Endothelial cell of umbilical vein (primary cell): ENCODE results near the gene FBN2. TPM values are rescaled to one million over a fixed set of nuclear protein-coding genes. Genes with fewer than 3 reads are reported as not detected.

Source experiments
- BruUV-seq: library from RNA; stranded (reverse); fragments of 400-500 nt; replicated peaks from 2 replicates; lab custom pipeline; 2021; lab: Mats Ljungman, UMichigan
- CTCF ChIA-PET: fragments of 300-600, 350-600 bp; sonication (Branson Sonifier 250); formaldehyde crosslinking; loops from one replicate; lab custom pipeline; 2021; ENCODE audit warnings: antibody characterized with exemption, inconsistent platforms; lab: Charles Lee
- POLR2A ChIA-PET: fragments of 300-600, 350-600 bp; sonication (Branson Sonifier 250); formaldehyde crosslinking; loops from one replicate; lab custom pipeline; 2021; ENCODE audit warnings: antibody characterized with exemption, inconsistent platforms; lab: Charles Lee
- DNase-seq: peaks from one replicate; pipeline ENCODE4 v3.0.0-alpha.2; 2011; ENCODE audit warnings: low read depth, low spot score
- FAIRE-seq: peaks from 2 replicates; lab custom pipeline; 2011; peaks lifted over from hg19 to GRCh38; lab: Jason Lieb, UNC
- H2AFZ ChIP-seq: 2 replicates; pipeline ENCODE4 v1.6.0; 2012; ENCODE audit warnings: low read depth, low read length, control low read depth, inconsistent platforms
- H3K27ac ChIP-seq: 2 replicates; pipeline ENCODE4 v1.5.1; 2011; ENCODE audit warnings: low read depth, mild to moderate bottlenecking, control low read depth, low read length, moderate library complexity; ENCODE audit not compliant: insufficient read depth
- H3K27me3 ChIP-seq, 2 experiments: 2 replicates each; pipeline versions ENCODE4 v1.6.0 to v1.6.1; 2011; ENCODE audit warnings: low read length in 2 of 2, mixed read lengths in 1 of 2; ENCODE audit not compliant: control insufficient read depth in 2 of 2, insufficient read depth in 2 of 2
- H3K36me3 ChIP-seq, 2 experiments: 2 replicates in 1 of 2; 3 replicates in 1 of 2; pipeline ENCODE4 v1.5.1; 2011; ENCODE audit warnings: low read length in 2 of 2, mild to moderate bottlenecking in 1 of 2, moderate library complexity in 1 of 2; ENCODE audit not compliant: control insufficient read depth in 2 of 2, insufficient read depth in 2 of 2; ENCODE audit errors: extremely low read depth in 1 of 2
- H3K4me1 ChIP-seq: 3 replicates; pipeline ENCODE4 v1.5.1; 2011; ENCODE audit warnings: mild to moderate bottlenecking, low read length; ENCODE audit not compliant: control insufficient read depth, insufficient read depth; ENCODE audit errors: extremely low read depth
- H3K4me2 ChIP-seq: 2 replicates; pipeline ENCODE4 v1.6.1; 2011; ENCODE audit warnings: low read length, control low read depth, mixed read lengths; ENCODE audit not compliant: insufficient read depth
- H3K4me3 ChIP-seq, 3 experiments: fragments of 200-600 bp in 1 of 3; sonication (generic), shearing (Covaris generic) in 1 of 3; replicated peaks in 1 of 3; 2 replicates each; pipeline ENCODE4 v1.5.1; 2011 to 2016; ENCODE audit warnings: control low read depth in 3 of 3, low read length in 3 of 3, mild to moderate bottlenecking in 2 of 3, inconsistent platforms in 1 of 3, low read depth in 1 of 3, moderate library complexity in 1 of 3; ENCODE audit not compliant: insufficient read depth in 1 of 3
- H3K79me2 ChIP-seq: 2 replicates; pipeline ENCODE4 v1.6.0; 2012; ENCODE audit warnings: low read length, inconsistent platforms; ENCODE audit not compliant: control insufficient read depth, insufficient read depth
- H3K9ac ChIP-seq: replicated peaks from 2 replicates; pipeline ENCODE3; 2011; ENCODE audit warnings: low read length, control low read depth; ENCODE audit not compliant: insufficient read depth; ENCODE audit errors: extremely low read depth
- H3K9me1 ChIP-seq: replicated peaks from 3 replicates; pipeline ENCODE4 v1.6.0; 2011; ENCODE audit warnings: mild to moderate bottlenecking, low read length; ENCODE audit not compliant: control insufficient read depth, insufficient read depth; ENCODE audit errors: extremely low read depth
- H3K9me3 ChIP-seq: replicated peaks from 2 replicates; pipeline ENCODE4 v1.5.1; 2012; ENCODE audit warnings: low read length, inconsistent platforms; ENCODE audit not compliant: control insufficient read depth, insufficient read depth
- H4K20me1 ChIP-seq: replicated peaks from 2 replicates; pipeline ENCODE3; 2011; ENCODE audit warnings: mild to moderate bottlenecking, low read length; ENCODE audit not compliant: control insufficient read depth, insufficient read depth; ENCODE audit errors: extremely low read depth
- EZH2 ChIP-seq: IDR thresholded peaks from 2 replicates; pipeline ENCODE4 v1.6.1; 2012; ENCODE audit warnings: borderline replicate concordance, low read depth, mild to moderate bottlenecking, moderate library complexity, low read length, inconsistent platforms; ENCODE audit not compliant: severe bottlenecking
- FOS ChIP-seq: IDR thresholded peaks from 2 replicates; pipeline ENCODE4 v1.6.1; 2011; ENCODE audit warnings: mild to moderate bottlenecking, low read length, moderate library complexity, borderline replicate concordance; ENCODE audit not compliant: insufficient read depth
- GATA2 ChIP-seq: IDR thresholded peaks from 2 replicates; pipeline ENCODE4 v1.7.0; 2011; ENCODE audit warnings: low read depth, mild to moderate bottlenecking, moderate library complexity, mixed read lengths, low read length; ENCODE audit not compliant: insufficient read length, insufficient read depth
- JUN ChIP-seq: IDR thresholded peaks from 2 replicates; pipeline ENCODE4 v1.6.1; 2011; ENCODE audit warnings: borderline replicate concordance, low read depth; ENCODE audit not compliant: insufficient read length, insufficient read depth
- MYC ChIP-seq: IDR thresholded peaks from one replicate; pipeline ENCODE4 v1.6.1; 2011; ENCODE audit warnings: mild to moderate bottlenecking, low read depth, low read length
- POLR2A ChIP-seq: IDR thresholded peaks from 2 replicates; pipeline ENCODE4 v1.6.1; 2012; ENCODE audit warnings: low read depth, mild to moderate bottlenecking, control low read depth, low read length
- POLR2AphosphoS5 ChIP-seq: IDR thresholded peaks from 2 replicates; pipeline ENCODE4 v1.6.1; 2012; ENCODE audit warnings: low read depth, mild to moderate bottlenecking, control low read depth, low read length, moderate library complexity; ENCODE audit not compliant: insufficient read depth
- dilution Hi-C: fragments of 300-500 bp; cut with MboI; formaldehyde crosslinking; loops from one replicate; pipeline ENCODE4 v1.15.0; 2019; ENCODE audit warnings: low sequenced_read_pairs; ENCODE audit not compliant: extremely low pct_ligation_motif_present
- intact Hi-C: fragments of 100-400 bp; cut with micrococcal nuclease; formaldehyde crosslinking; loops from one replicate; pipeline ENCODE4 v1.10.0; 2022
- polyA plus RNA-seq, 4 experiments: library from polyadenylated mRNA; depleted of rRNA in 3 of 4; stranded (reverse) in 3 of 4; unstranded in 1 of 4; fragments of >200 nt; gene quantifications; 2 replicates each; pipeline versions ENCODE4 v1.2.1 to v1.2.3, GENCODE V29; 2011 to 2012; ENCODE audit warnings: missing spikeins in 1 of 4
- total RNA-seq: library from RNA; stranded (reverse); gene quantifications from 2 replicates; pipeline ENCODE4 v1.2.3, GENCODE V29; 2021
- TF ChIP-seq, protein P1 (sequence below), 2 donors: IDR thresholded peaks; 1 replicate in 1 of 2; 2 replicates in 1 of 2; pipeline ENCODE4 v1.5.1; 2011; ENCODE audit warnings: low read length in 2 of 2, mild to moderate bottlenecking in 2 of 2, moderate library complexity in 2 of 2, control low read depth in 1 of 2, inconsistent platforms in 1 of 2, low read depth in 1 of 2; ENCODE audit not compliant: insufficient read depth in 1 of 2; ENCODE audit errors: extremely low read depth in 1 of 2
- TF ChIP-seq, protein P2 (sequence below): IDR thresholded peaks from 2 replicates; pipeline ENCODE4 v1.6.1; 2011; ENCODE audit not compliant: insufficient read depth, insufficient read length

Gene FBN2
- total and polyA plus RNA-seq, 2 donors (not counting 3 experiments of a cell fraction or from before 2014, with no cell fraction given), result 21.8 to 57.4 TPM

DNA sequence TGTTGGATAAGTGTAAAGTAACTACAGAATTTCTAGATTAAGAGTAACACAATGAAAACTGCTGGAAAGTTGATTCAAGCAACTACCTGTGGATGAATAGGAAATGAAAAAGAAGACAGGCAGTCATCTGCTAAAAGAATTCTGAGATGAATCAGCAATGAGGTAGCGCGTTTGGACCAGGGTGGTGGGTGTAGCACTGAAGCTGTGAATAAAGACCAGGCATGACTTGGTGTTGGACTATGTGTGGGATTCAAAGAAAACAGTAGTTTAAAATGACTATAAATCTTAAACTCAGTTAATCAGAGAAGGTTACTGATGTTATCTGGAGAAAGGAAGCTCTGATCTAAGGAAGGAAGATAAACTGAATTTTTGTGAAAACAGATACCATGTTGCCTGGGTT, 159.8 kb downstream of the FBN2 start:
- H3K4me2 ChIP-seq, result no peak overlapping the region
- POLR2A ChIA-PET, result no interaction called here
- DNase-seq (no peak), FAIRE-seq (no peak)
- no peak overlapping the region for H3K27ac ChIP-seq
- H3K4me1 ChIP-seq, result no peaks in the 10 kb centered on the region
- CTCF ChIA-PET, result interaction anchor here (0.7 kb wide), 1 partner anchor 121 kb away, joined by 3 read pairs; no protein-coding TSS in a partner anchor
- H3K27me3 ChIP-seq, result no peaks in the 10 kb centered on the region
- dilution Hi-C loops (no loop called here), intact Hi-C loops (no loop called here)
- H3K36me3 ChIP-seq, result no peaks in the 10 kb centered on the region
- no peak overlapping the region for H3K9ac ChIP-seq
- H3K9me1 ChIP-seq, result peaks cover 2% of the 10 kb centered on the region
- H3K79me2 ChIP-seq, result no peaks in the 10 kb centered on the region
- no peaks in the 10 kb centered on the region for H3K9me3 ChIP-seq
- H3K4me3 ChIP-seq, result no peak overlapping the region
- H2AFZ ChIP-seq, result no peak overlapping the region
- H4K20me1 ChIP-seq, result no peaks in the 10 kb centered on the region
- TF ChIP-seq MYC, result no peak
- TF ChIP-seq FOS, result no peak
- TF ChIP-seq GATA2, result no peak
- TF ChIP-seq JUN, result no peak
- TF ChIP-seq POLR2AphosphoS5, result no peak
- TF ChIP-seq, protein P1, sequence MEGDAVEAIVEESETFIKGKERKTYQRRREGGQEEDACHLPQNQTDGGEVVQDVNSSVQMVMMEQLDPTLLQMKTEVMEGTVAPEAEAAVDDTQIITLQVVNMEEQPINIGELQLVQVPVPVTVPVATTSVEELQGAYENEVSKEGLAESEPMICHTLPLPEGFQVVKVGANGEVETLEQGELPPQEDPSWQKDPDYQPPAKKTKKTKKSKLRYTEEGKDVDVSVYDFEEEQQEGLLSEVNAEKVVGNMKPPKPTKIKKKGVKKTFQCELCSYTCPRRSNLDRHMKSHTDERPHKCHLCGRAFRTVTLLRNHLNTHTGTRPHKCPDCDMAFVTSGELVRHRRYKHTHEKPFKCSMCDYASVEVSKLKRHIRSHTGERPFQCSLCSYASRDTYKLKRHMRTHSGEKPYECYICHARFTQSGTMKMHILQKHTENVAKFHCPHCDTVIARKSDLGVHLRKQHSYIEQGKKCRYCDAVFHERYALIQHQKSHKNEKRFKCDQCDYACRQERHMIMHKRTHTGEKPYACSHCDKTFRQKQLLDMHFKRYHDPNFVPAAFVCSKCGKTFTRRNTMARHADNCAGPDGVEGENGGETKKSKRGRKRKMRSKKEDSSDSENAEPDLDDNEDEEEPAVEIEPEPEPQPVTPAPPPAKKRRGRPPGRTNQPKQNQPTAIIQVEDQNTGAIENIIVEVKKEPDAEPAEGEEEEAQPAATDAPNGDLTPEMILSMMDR (IDR thresholded peaks at IDR 0.05; ENCODE audit: extremely low read depth in 1 of 2, insufficient read depth in 1 of 2, low read depth in 1 of 2, low read length in 2 of 2), result no peak
- no peak for TF ChIP-seq EZH2
- no peak for TF ChIP-seq POLR2A
- TF ChIP-seq, protein P2, sequence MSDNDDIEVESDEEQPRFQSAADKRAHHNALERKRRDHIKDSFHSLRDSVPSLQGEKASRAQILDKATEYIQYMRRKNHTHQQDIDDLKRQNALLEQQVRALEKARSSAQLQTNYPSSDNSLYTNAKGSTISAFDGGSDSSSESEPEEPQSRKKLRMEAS, result no peak
- no TSS peak for BruUV-seq
